GM19468 (cell line): ENCODE measurements around the gene FGD2.

ENCODE experiments used
- ATAC-seq: cut with Tn5 transposase; IDR thresholded peaks from one replicate; pipeline ENCODE4 v1.9.1; 2021; ENCODE audit warnings: mild to moderate bottlenecking, moderate library complexity, moderate number of reproducible peaks; ENCODE audit not compliant: unreplicated experiment; ENCODE audit errors: extremely low read depth

Gene FGD2, protein sequence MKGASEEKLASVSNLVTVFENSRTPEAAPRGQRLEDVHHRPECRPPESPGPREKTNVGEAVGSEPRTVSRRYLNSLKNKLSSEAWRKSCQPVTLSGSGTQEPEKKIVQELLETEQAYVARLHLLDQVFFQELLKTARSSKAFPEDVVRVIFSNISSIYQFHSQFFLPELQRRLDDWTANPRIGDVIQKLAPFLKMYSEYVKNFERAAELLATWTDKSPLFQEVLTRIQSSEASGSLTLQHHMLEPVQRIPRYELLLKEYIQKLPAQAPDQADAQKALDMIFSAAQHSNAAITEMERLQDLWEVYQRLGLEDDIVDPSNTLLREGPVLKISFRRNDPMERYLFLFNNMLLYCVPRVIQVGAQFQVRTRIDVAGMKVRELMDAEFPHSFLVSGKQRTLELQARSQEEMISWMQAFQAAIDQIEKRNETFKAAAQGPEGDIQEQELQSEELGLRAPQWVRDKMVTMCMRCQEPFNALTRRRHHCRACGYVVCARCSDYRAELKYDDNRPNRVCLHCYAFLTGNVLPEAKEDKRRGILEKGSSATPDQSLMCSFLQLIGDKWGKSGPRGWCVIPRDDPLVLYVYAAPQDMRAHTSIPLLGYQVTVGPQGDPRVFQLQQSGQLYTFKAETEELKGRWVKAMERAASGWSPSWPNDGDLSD

DNA sequence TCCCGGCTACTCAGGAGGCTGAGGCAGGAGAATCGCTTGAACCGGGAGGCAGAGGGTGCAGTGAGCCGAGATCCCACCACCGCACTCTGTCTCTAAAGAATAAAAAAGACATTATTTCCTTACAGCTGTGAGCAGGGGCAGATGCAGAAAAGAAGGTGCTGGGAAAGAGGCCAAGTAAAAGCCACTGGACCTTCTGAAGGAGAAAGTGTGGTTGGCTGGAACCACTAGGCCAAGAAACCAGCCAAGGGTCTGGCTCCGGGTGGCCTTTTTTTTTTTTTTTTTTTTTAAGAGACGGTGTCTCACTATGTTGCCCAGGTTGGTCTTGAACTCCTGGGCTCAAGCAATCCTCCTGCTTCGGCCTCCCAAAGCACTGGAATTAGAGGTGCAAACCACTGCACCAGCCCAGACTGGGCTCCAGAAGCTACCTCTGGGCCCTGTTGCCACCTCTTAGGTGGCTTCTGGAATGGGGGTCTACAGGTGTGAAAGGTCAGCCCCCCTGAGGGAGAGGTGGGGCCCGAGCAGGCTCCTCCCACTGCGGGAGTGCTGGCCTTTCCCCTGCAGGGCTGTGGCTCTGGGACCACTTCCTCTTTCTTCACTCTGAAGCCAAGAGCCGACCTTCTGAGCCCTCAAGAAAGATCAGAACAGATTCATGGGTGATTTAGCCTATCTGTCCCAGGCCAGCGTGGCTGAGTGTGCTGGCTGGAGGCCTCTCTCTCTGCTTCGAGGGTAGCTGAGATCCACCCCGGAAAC is at the start of gene FGD2:
TSS of gene FGD2 (plus strand) at position 595 of the 750 bp plus-strand sequence. CDS start 163 bp downstream, outside the sequence.
- peak; percentile 39 for ATAC-seq

DNA sequence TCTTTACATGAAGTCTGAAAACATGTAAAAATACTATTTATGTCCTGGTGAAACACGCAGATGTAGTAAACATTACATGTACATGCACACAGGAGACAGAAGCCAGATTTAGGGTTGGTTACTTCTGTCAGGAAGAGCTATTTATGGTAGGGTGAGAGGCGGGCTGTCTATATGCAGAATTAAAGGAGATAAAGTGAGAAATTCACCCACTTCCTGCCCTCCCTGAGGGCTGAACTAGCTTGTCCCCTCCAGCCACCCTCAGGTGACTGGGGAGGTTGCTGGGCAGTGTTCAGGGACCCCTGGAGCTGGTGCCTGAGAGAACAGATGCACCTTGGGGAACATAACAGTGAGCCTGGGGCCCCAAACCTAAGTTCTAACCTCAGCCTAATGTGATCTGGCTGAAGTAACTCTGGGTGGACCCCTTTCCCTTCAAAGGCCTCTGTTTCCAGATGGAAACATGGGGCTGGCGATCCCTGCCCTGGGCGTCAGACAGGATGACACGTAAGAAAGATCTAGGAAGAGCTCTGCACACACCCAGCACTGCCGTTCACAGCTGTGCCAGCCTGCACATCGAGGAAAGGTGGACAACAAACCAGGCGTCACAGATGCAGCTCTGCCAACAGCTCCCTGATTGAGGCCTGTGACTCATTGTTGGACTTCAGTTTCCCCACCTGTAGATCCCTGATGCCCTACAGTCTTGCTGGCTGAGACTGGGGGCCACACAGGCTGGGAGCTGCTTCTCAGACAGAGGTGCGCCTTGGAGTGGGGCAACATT is 49.6 kb upstream of the FGD2 start:
- ATAC-seq, result no peak

DNA sequence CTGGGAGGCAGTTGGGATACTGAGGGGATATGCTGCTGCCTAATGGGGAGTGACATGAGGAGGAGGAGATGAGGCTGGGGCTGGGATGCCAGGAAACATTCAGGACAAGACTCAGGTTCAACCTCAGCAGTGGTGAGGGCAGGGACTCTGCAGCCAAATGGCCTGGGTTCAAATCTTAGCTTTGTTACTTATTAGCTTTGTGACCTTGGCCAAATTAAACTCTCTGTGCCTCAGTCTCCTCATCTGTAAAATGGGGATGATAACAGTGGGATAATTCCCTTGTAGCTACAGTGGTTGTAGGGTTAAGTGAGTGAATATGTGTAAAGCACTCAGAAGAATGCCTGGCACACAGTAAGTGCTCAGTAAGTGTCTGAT is 49.0 kb upstream of the FGD2 start:
- no peak for ATAC-seq

DNA sequence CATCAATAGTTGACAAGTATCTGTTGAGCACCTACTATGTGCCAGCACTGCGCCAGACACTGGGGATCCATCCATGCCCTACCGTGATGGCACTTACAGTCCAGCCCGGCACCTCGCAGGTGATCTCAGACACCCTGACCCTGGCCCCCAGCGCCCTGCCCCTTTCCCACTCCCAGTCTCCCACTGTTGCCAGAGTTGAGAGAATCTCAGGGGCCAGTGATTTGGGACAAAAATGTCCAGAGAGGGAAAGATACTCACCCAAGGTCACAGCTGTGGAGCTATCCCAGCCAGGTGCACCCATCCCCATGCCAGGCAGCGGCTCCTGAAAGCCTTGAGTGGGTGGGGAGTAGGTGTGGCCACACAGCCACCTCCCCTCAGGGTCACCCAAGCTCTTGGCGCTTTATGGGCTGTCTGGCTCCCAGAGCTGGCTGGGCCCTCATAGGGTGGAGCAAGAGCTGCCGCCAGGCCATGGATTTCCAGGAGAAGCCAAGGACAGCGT is 47.6 kb upstream of the FGD2 start:
- no peak for ATAC-seq

DNA sequence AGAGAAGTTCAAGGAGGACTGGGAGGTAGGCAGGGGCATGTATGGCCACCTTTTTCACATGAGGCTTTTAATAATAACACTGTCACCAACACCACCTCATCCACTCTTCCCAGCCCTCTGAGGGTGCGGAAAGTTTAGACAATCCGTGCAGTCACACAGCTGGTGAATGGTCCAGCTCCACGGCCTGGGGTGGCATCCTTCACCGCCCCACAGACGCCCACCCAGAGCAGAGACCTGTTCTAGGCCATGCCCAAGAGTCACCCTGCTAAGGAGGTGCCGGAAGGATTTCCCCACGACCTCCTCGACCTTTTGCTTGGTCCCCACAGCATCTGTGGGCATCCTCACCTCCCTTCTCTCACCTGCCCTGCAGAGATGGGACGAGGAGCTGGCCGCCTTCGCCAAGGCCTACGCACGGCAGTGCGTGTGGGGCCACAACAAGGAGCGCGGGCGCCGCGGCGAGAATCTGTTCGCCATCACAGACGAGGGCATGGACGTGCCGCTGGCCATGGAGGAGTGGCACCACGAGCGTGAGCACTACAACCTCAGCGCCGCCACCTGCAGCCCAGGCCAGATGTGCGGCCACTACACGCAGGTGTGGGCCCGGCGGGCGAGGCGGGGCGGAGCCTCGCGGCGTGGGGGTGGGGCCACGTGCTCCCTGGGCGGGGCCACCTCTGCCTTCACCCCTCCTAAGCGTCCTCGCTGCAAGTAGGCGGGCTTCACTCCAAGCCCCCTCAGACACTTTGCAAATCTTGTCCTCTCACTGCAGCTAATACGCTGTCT is 46.5 kb upstream of the FGD2 start:
- ATAC-seq, result no peak

DNA sequence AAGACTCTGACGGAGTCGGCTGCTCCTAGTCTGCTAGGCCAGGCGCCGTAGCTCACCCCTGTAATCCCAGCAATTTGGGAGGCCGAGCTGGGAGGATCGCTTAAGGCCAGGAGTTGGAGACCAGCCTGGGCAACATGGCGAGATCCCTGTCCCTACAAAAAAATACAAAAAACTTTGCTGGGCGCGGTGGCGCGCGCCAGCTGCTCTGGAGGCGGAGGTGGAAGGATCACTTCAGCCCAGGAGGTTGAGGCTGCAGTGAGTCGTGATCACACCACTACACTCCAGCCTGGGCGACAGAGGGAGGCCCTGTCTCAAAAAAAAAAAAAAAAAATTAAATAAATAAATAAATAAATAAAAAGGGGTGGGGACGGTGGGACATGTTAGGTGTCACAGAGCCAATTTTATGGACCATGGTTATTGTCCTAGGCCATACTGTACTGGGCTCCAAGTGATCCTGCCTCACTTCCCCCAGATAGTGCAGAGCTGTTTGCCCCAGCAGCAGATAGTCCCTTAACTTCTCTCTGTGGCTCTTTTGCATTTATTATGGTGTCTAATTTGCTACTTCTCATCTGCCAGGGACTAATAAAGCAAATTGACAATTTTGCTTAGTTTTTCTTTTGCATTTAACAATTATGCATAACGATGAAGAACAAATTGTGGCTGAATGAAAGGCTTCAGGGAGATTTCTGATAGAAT is 45.8 kb upstream of the FGD2 start:
- no peak for ATAC-seq

DNA sequence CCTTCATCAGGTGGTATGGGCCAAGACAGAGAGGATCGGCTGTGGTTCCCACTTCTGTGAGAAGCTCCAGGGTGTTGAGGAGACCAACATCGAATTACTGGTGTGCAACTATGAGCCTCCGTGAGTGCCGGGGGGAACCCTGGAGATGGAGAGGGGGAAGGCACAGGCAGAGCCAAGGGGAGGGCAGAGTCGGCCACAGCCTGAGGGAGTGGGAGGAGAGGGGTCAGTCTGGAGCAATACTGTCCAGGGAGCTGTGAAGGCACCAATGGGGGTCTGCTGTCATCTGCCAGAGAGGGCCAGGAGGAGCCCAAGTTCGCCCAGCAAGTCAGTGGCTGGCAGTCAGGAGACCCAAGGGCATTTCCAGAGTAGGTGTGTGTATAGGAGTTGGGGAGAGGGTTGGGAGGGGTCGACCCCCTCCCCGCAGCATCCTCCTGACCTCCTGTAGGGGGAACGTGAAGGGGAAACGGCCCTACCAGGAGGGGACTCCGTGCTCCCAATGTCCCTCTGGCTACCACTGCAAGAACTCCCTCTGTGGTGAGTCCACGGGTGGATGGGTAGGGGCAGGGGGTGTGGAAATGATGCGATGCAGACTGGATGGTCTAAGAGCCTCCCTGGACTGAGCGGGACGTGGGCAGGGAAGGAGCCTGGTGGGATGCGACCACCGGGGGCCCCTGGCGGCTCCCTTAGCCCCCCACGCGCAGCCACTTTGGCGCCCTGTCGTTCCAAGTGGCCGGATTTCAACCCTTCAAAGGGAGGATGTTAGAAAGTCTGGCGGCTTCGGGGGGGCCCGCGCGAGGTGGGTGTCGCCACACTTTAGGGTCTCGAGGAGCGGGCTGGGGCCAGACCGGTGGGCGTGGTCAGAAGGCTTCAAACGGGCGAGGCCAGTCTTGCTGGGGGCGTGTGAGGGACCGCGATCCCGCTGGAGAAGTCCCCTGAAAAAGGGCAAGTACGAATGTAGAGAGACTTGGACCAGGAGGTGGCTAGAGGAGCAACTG is 43.7 kb upstream of the FGD2 start:
- no peak for ATAC-seq

DNA sequence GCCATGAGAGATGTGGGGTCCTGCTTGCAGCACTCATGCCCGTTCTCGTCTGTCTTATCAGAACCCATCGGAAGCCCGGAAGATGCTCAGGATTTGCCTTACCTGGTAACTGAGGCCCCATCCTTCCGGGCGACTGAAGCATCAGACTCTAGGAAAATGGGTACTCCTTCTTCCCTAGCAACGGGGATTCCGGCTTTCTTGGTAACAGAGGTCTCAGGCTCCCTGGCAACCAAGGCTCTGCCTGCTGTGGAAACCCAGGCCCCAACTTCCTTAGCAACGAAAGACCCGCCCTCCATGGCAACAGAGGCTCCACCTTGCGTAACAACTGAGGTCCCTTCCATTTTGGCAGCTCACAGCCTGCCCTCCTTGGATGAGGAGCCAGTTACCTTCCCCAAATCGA is 42.6 kb upstream of the FGD2 start:
- ATAC-seq, result no peak

DNA sequence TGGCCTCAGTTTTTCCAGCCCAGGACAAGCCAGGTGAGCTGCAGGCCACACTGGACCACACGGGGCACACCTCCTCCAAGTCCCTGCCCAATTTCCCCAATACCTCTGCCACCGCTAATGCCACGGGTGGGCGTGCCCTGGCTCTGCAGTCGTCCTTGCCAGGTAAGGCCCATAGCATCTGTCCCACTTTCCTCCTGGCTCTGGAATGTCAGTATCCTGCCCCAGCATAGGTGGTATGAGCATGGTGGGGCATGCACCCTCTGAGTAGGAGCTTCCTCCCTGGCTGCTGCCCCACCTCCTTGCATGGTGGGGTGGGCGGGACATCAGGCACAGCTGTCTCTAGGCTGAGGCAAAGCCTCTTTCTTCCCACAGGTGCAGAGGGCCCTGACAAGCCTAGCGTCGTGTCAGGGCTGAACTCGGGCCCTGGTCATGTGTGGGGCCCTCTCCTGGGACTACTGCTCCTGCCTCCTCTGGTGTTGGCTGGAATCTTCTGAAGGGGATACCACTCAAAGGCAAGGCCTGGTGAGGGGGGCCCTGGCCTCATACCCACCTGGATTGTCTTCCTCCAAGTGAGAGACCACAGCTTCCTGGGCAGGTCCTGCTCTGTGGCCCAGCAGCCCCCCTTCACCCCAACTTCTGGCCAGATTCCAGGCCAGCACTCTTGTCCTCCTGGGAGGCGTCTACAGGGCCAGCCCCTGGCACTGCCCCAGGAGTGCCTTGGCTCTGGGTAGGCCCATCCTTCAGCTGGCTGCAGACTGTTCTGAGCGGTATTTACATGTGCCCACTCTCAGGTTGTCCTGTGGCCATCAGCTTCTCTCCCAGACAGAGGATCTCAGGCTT is 41.8 kb upstream of the FGD2 start:
- ATAC-seq, result no peak

DNA sequence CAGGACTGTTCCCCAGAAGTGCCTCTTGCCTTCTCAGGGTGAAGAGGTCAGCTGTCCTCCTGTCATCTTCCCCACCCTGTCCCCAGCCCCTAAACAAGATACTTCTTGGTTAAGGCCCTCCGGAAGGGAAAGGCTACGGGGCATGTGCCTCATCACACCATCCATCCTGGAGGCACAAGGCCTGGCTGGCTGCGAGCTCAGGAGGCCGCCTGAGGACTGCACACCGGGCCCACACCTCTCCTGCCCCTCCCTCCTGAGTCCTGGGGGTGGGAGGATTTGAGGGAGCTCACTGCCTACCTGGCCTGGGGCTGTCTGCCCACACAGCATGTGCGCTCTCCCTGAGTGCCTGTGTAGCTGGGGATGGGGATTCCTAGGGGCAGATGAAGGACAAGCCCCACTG is 41.1 kb upstream of the FGD2 start:
- no peak for ATAC-seq

DNA sequence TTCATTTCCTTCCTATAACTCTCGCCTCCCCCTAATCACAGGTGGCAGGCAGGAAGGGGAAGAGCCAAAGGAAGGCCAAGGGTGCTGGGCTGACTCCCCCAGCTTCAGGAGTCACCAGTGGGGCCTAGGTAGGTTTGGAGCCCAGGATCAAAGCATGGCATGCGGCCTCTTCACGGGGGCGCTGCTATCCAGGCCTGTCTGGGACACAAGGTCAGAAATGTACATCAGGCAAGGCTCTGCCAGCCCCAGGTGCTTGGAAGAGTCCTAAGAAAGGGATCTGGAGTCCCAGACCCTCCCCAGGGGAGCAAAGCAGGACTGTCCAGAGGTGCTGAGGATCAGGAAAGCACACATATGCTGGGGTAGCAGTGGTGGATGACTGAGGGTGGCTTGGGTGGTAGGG is 40.5 kb upstream of the FGD2 start:
- ATAC-seq, result no peak

DNA sequence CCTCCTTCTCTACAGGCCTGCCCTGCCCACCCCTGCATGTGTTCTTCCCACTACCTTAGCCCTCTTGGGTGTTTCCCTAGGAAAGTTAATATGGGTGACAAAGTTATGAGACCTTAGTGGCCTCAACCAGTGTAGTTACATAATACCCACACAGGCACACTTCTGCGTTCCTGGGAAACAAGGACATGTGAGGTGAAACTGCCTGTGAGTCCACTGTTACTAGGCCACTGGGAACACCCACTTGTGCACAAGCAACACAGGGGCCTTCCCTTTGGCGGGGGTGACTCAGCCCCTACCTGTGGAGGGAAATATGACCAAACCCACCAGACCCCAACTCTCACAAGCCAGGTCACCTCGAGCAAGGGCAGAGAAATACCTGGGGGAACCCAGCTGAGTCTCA is 38.2 kb upstream of the FGD2 start:
- no peak for ATAC-seq

DNA sequence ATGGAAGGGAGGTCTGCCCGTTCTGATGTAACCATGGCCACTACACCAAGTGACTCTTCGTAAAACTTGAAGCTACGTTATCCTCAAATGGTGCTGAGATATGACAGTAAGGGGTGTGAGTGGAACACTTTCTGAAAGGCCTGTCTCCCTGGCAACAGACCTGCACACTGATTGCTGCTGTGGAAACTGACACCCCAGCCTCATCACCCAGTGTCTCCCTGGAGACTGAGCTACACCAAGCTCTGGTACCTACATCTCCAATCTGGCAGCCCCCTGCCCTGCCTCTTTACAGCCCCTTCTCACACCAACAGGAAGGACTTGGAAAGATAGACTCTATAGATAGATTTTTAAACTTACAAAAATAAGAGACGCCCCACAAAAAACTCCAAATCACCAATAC is 37.7 kb upstream of the FGD2 start:
- no peak for ATAC-seq

DNA sequence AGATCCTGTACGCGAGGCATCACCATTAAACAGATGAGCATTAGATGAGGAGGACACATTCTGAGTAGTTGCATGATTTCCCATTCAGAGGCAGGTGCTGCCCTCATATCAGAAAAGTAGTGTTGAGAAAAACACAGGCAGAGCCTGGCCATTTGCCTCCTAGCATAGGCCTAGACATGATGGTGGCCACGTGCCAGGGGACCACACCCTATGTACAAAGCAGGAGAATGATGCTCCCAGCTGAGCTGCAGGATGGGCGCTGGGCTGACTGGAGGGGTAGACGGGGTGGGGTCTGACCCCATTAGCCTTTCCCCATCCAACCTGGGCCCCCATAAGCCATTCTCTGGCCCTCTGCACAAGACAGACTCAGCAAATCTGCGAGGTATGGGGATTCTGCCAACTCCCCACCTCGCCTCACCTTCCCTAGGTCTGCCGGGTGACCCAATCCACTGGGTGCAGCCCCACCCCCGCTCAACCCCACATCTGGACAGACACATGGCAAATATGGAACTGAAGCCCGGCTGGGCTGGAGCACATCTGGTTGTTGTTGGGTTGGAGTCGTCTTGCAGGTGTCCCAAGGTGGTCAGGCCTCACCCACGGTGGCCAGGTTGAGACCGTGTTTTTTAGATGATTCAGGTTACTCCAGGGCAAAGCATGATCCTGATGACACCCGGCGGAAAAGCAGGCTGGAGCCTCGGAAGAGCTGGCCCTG is 37.0 kb upstream of the FGD2 start:
- ATAC-seq, result no peak

DNA sequence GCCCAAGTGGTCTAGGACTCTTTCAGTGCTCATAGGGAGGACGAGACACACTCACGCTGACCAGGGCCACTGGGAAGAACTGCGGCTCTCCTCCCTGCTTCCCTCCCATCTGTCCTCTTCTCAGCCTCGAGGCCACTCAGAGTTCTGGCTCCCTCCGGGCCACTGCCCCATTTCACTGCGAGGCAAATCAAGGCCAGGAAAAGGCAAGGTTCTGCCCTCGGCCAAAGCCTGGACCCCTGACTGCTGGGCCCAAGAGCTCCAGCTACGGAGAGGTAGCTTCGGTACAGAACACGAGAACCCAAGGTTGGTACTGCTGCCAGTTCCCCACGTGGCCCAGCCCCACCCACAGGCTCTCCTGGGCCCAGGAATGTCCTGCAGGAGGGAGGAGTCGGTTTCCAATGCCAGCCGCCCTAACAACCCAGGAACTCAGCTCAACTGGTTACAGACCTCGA is 36.2 kb upstream of the FGD2 start:
- no peak for ATAC-seq
